Mucosa of descending colon (tissue), 3 donors: ENCODE measurements around the gene KCNN3. TPM values are rescaled to one million over a fixed set of nuclear protein-coding genes. Genes with fewer than 3 reads are reported as not detected.

ENCODE experiments used
- ATAC-seq: fragments of 200-7000 bp; cut with Tn5 transposase; one replicate; pipeline ENCODE4 v1.9.1; 2020; ENCODE audit warnings: mild to moderate bottlenecking, moderate library complexity
- DNase-seq, 3 donors: peaks; one replicate each; pipeline ENCODE4 v3.0.0-alpha.2; 2020
- H3K36me3 ChIP-seq: fragments of 200-600 bp; one replicate; pipeline ENCODE4 v1.8.0; 2021; ENCODE audit warnings: low read depth, mild to moderate bottlenecking
- H3K4me1 ChIP-seq: fragments of 200-600 bp; one replicate; pipeline ENCODE4 v1.8.0; 2021; ENCODE audit warnings: low read depth, mild to moderate bottlenecking
- H3K4me3 ChIP-seq: fragments of 200-600 bp; one replicate; pipeline ENCODE4 v1.8.0; 2021; ENCODE audit warnings: mild to moderate bottlenecking
- H3K9me3 ChIP-seq: fragments of 200-600 bp; one replicate; pipeline ENCODE4 v1.8.0; 2021; ENCODE audit warnings: mild to moderate bottlenecking
- intact Hi-C, 2 donors: fragments of 100-400 bp; cut with DNase I in 1 of 2; cut with micrococcal nuclease in 1 of 2; formaldehyde crosslinking; loops; one replicate each; pipeline versions ENCODE4 v1.11.0 to v1.11.1; 2022; cut with DNase I, micrococcal nuclease
- total RNA-seq, 3 donors: library from RNA; stranded (reverse); fragmentation: NEBNext Ultra II Directional in 2 of 3; extraction: Animal tissue kit (Norgen Biotek cat#: 25700) in 2 of 3; gene quantifications; one replicate each; pipeline versions ENCODE4 v1.2.1 to v1.2.4, GENCODE V29; 2021 to 2023
- TF ChIP-seq, protein P1 (sequence below): fragments of 200-600 bp; IDR thresholded peaks from one replicate; pipeline ENCODE4 v1.8.0; 2022; ENCODE audit warnings: antibody characterized with exemption, mild to moderate bottlenecking
- donor health status: DM: no; HTN: no; CAD: no; lungs with moderate emphysema.
- donor health status: DM: no; HTN: no; CAD: no.
- donor health status: DM: no; HTN: yes; CAD: no.

The KCNN3 gene
- total RNA-seq, 3 donors from 2014 or later: 1.5 to 19.3 (median 2.0) TPM

DNA sequence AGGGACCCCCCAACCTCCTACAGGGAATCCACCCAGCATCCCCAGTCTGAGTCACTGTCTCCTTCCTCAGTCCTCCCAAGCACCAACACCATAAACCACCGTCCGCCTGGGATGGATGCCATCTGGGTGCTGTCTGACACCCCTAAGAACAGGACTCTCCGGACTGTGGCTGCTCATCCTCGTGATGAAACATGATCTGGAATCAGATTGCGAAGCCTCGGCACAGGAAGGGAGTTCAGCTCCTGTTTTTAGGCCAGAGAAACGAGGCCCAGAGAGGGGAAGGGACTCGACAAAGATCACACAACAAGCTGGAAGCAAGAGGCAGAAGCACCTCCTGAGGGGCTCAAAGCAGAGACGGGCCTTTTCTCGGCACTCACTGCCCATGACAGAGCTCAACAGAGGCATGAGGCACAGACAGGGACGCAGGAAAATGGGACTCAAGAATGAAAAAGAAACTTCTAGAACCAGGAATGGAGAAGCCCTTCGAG lies 8.4 kb downstream of the KCNN3 start:
- DNase-seq (no peak), ATAC-seq (no peak)
- intact Hi-C loops: no loop called here

DNA sequence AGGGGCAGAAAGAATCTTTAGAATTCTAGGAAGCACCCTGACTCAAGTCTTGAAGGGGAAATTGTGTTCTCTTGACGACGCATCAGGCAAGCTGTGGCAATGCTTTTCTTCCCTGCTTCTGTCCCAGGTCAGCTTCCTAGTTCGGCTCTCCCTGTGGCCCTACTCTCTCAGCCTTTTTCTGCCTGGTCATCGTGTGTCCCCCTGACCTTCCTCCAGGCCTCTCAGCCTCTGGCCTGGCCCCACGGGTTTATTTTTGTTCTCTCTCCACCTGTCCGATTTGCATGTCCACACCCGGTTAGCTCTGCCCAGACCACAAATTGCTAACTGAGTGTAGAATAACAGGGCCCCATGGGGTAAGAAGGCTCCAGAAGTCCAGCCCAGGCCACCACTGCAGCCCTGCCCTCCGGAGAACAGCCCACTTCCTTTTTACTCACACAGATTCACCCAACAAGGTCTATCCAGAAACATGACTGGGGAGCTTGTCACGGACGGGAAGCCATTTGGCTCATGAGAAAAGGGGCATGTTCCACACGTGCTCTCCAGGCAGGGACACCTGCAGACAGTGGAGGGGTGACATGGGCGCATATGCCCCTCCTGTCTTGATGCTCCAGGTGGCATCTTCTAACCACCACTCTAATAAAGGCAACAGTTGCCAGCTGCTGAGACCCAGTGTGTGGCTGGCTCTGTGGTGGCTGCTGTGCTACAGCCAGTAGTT lies 9.8 kb downstream of the KCNN3 start:
- Histone ChIP-seq H3K36me3 (no peaks in the 10 kb centered on the region), H3K9me3 (no peaks in the 10 kb centered on the region), H3K4me3 (no peak overlapping the region), H3K4me1 (no peaks in the 10 kb centered on the region)
- peak in 1 of 3 donors; percentile 21 for DNase-seq
- intact Hi-C loops: no loop called here
- ATAC-seq: peak; percentile 52
- TF ChIP-seq, protein P1, sequence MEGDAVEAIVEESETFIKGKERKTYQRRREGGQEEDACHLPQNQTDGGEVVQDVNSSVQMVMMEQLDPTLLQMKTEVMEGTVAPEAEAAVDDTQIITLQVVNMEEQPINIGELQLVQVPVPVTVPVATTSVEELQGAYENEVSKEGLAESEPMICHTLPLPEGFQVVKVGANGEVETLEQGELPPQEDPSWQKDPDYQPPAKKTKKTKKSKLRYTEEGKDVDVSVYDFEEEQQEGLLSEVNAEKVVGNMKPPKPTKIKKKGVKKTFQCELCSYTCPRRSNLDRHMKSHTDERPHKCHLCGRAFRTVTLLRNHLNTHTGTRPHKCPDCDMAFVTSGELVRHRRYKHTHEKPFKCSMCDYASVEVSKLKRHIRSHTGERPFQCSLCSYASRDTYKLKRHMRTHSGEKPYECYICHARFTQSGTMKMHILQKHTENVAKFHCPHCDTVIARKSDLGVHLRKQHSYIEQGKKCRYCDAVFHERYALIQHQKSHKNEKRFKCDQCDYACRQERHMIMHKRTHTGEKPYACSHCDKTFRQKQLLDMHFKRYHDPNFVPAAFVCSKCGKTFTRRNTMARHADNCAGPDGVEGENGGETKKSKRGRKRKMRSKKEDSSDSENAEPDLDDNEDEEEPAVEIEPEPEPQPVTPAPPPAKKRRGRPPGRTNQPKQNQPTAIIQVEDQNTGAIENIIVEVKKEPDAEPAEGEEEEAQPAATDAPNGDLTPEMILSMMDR: no peak

More for the DNA sequence above, 8.4 kb downstream of the KCNN3 start:
- H3K36me3 ChIP-seq: no peaks in the 10 kb centered on the region
- no peak overlapping the region for H3K4me3 ChIP-seq
- H3K4me1 ChIP-seq: no peaks in the 10 kb centered on the region
- TF ChIP-seq, protein P1: no peak
- H3K9me3 ChIP-seq: no peaks in the 10 kb centered on the region

DNA sequence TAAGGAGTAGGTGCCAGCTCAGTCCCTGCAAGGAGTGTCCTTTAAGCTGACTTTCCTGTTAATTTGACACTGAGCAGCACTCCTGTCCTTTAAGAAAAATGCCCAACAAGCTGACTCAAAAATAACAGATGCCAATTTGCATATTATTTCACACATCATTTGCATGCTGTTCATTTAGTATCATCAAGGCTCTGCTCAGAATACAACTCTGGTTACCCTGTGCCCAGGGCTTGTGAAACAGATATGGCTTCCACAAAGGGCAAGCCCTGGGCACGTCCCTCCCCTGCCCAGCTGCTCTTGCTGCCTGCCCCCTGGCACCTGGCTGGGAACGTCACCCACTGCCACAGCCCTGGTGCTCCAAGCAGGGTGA lies 10.3 kb downstream of the KCNN3 start:
- peak; percentile 44 for ATAC-seq

DNA sequence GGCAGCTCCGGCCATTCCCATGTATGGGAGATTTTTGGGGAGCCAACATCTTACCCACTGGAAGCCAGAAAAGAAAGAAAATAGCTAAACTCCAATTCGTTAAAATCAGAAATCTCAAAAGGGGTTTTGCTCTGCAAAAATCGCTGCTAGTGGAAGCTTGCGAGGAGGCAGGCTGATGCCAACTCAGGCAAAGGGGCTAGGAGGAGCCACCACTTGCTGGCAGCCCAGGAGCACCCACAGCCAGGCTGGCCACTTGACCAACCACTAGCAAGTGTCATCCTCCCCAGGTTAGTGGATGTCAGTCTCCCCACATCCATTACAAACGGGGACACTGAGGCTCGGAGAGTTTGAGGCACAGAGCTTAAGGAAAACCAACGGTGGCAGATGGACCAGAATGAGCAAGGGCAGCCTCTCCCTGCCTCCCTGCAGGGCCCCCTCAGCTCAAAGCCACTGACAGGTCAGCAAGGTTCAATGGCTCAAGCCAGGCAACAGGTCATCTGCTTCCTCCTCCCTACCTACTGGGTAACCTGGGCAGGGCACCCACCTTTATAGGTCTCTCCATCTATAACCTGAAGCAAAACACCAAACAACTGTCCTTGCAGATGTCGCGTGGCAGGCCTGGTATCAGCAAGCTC lies 10.8 kb downstream of the KCNN3 start:
- Histone ChIP-seq H3K4me1 (no peaks in the 10 kb centered on the region), H3K9me3 (no peaks in the 10 kb centered on the region), H3K4me3 (no peak overlapping the region), H3K36me3 (no peaks in the 10 kb centered on the region)
- intact Hi-C loops: no loop called here
- TF ChIP-seq, protein P1: no peak
- DNase-seq (no peak), ATAC-seq (no peak)

More for the DNA sequence above, 10.3 kb downstream of the KCNN3 start:
- TF ChIP-seq, protein P1: no peak
- H3K4me1 ChIP-seq: no peaks in the 10 kb centered on the region
- no peak overlapping the region for H3K4me3 ChIP-seq
- no peaks in the 10 kb centered on the region for H3K36me3 ChIP-seq
- intact Hi-C loops: no loop called here
- no peak for DNase-seq
- H3K9me3 ChIP-seq: no peaks in the 10 kb centered on the region

DNA sequence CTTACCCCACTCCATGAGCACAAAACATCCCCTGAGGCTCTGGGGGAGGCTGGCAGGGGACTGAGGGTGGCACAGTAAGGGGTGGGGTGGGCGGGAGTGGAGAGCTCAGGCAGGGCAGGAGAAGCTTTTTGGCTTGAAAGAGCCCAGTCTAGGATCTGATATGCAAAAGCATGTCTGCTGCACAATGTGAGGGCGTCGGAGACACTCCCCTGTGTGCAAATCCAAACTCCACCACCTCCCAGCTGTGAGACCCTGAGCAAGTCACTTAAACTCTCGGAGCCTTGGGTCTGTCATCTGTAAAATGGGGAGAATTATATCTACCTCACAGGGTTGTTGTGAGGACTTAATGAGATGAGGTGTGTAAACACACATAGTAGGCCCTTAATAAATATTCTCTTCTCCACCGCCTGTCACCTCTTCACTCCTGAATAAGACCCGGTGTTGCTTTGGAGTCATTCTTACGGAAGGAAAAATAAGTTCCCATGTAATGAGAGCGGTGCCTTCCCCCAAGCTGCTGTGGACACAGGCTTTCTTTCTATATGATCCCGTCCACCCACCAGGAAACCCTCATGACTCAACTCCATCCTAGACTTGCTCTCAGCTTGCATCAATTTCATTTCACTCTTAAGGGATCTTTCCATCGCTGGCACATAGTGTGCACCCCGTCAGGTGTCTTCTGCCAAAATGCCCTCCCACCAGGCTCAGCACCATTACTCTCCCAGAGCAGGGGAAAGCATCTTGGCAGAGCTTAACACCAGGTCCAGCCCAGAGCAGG lies 12.5 kb downstream of the KCNN3 start:
- no peak overlapping the region for H3K4me3 ChIP-seq
- no peaks in the 10 kb centered on the region for H3K9me3 ChIP-seq
- TF ChIP-seq, protein P1: no peak
- DNase-seq (no peak), ATAC-seq (no peak)
- H3K4me1 ChIP-seq: no peaks in the 10 kb centered on the region
- H3K36me3 ChIP-seq: no peaks in the 10 kb centered on the region
- intact Hi-C loops: no loop called here
